NB4 (cell line): ENCODE results near the gene PTCD2.

Source experiments
- MYC ChIP-seq: IDR thresholded peaks from 2 replicates; pipeline ENCODE4 v1.6.1; 2011; ENCODE audit warnings: low read depth, low read length
- TF ChIP-seq, protein P1 (sequence below): IDR thresholded peaks from one replicate; pipeline ENCODE4 v1.5.1; 2012; ENCODE audit warnings: low read depth, low read length

DNA sequence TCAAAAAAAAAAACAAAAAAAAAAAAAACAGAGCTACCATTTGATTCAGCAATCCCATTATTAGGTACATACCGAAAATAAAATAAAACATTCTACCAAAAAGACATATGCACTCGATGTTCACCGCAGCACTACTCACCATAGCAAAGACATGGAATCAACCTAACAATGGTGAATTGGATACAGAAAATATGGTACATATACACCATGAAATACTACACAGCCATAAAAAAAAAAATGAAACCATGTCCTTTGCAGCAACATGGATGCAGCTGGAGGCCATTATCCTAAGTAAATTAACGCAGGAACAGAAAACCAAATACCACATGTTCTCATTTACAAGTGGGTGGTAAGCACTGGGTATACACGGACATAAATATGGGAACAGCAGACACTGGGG lies 21.5 kb upstream of the PTCD2 start:
- TF ChIP-seq, protein P1, sequence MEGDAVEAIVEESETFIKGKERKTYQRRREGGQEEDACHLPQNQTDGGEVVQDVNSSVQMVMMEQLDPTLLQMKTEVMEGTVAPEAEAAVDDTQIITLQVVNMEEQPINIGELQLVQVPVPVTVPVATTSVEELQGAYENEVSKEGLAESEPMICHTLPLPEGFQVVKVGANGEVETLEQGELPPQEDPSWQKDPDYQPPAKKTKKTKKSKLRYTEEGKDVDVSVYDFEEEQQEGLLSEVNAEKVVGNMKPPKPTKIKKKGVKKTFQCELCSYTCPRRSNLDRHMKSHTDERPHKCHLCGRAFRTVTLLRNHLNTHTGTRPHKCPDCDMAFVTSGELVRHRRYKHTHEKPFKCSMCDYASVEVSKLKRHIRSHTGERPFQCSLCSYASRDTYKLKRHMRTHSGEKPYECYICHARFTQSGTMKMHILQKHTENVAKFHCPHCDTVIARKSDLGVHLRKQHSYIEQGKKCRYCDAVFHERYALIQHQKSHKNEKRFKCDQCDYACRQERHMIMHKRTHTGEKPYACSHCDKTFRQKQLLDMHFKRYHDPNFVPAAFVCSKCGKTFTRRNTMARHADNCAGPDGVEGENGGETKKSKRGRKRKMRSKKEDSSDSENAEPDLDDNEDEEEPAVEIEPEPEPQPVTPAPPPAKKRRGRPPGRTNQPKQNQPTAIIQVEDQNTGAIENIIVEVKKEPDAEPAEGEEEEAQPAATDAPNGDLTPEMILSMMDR: no peak
- no peak for TF ChIP-seq MYC
